ENCODE data around the gene KLC1.

Gene KLC1

GRCh38 chr14:103716899-103717411 is 87.9 kb downstream of the KLC1 start:
- TF ChIP-seq CTCF (IDR thresholded peaks at IDR 0.05) = no peak

- TF ChIP-seq CTCF (IDR thresholded peaks at IDR 0.05) = no peak
These were observed 89.6 kb downstream of the KLC1 start for GRCh38 chr14:103718572-103718971.

- no peak for TF ChIP-seq CTCF (IDR thresholded peaks at IDR 0.05)
These were observed 90.7 kb downstream of the KLC1 start for GRCh38 chr14:103719751-103720150.

- TF ChIP-seq CTCF (IDR thresholded peaks at IDR 0.05) = no peak
These were observed 92.5 kb downstream of the KLC1 start for GRCh38 chr14:103721334-103722120.

GRCh38 chr14:103723748-103724081 is 94.7 kb downstream of the KLC1 start:
- TF ChIP-seq CTCF (IDR thresholded peaks at IDR 0.05) = no peak

GRCh38 chr14:103724116-103724515 is 95.1 kb downstream of the KLC1 start:
- TF ChIP-seq CTCF (IDR thresholded peaks at IDR 0.05) = no peak

- no peak for TF ChIP-seq CTCF (IDR thresholded peaks at IDR 0.05)
These were observed 96.1 kb downstream of the KLC1 start for GRCh38 chr14:103725001-103725682.

Data from LNCAP (cell line).